DMS 273 (cell line): ENCODE measurements around the gene WFDC9.
"Not testable (repeated sequence)": the region's sequence is repeated elsewhere in the genome, so short reads cannot be mapped to it uniquely, and the experiment has no call there.

Experiments used
- DNase-seq: peaks from one replicate; lab custom pipeline; 2025; ENCODE audit not compliant: unreplicated experiment; lab: John Stamatoyannopoulos, UW

WFDC9 gene

GRCh38 chr20:45593498-45593897 lies 37.6 kb downstream of the WFDC9 start:
- no peak for DNase-seq

- peak; percentile 82 for DNase-seq
Measured at GRCh38 chr20:45592574-45593189, 38.4 kb downstream of the WFDC9 start.

- no peak for DNase-seq
Measured at GRCh38 chr20:45589725-45590124, 41.4 kb downstream of the WFDC9 start.

GRCh38 chr20:45588800-45589199 lies 42.3 kb downstream of the WFDC9 start:
- DNase-seq: no peak

- DNase-seq: not testable (repeated sequence)
Measured at GRCh38 chr20:45585986-45586385, 45.1 kb downstream of the WFDC9 start.

GRCh38 chr20:45584294-45584693 lies 46.8 kb downstream of the WFDC9 start:
- not testable (repeated sequence) for DNase-seq

- no peak for DNase-seq
Measured at GRCh38 chr20:45583502-45583901, 47.6 kb downstream of the WFDC9 start.

- no peak for DNase-seq
Measured at GRCh38 chr20:45581702-45582101, 49.4 kb downstream of the WFDC9 start.

GRCh38 chr20:45579184-45579583 lies 51.9 kb downstream of the WFDC9 start, which contains the start of gene WFDC8:
Gene WFDC8, minus strand, starts transcription at chr20:45579284. Its CDS starts 37 bp downstream, at chr20:45579247.
- no peak for DNase-seq

GRCh38 chr20:45578231-45578630 lies 52.9 kb downstream of the WFDC9 start:
- DNase-seq: no peak

GRCh38 chr20:45576995-45577394 lies 54.1 kb downstream of the WFDC9 start:
- DNase-seq: no peak

GRCh38 chr20:45575931-45576330 lies 55.2 kb downstream of the WFDC9 start:
- no peak for DNase-seq

GRCh38 chr20:45569650-45570049 lies 61.4 kb downstream of the WFDC9 start:
- DNase-seq: not testable (repeated sequence)

- no peak for DNase-seq
Measured at GRCh38 chr20:45564760-45565276, 66.3 kb downstream of the WFDC9 start.
